Peyer's patch (tissue), 4 donors: ENCODE measurements around the gene PPP2R5B.

Source experiments
- POLR2A ChIP-seq, 2 donors: fragments of 450-650 bp; IDR thresholded peaks; one replicate each; pipeline ENCODE4 v1.5.1; 2017; ENCODE audit warnings: antibody characterized with exemption in 2 of 2, mild to moderate bottlenecking in 2 of 2, moderate library complexity in 2 of 2
- TF ChIP-seq, protein P1 (sequence below), 6 experiments: fragments of 450-650 bp in 4 of 6; fragments of 200-600 bp in 2 of 6; sonication (generic) in 1 of 6; IDR thresholded peaks; one replicate each; pipeline ENCODE4 v1.5.1; 2017 to 2019; ENCODE audit warnings: antibody characterized with exemption in 6 of 6, mild to moderate bottlenecking in 3 of 6, moderate library complexity in 1 of 6

DNA sequence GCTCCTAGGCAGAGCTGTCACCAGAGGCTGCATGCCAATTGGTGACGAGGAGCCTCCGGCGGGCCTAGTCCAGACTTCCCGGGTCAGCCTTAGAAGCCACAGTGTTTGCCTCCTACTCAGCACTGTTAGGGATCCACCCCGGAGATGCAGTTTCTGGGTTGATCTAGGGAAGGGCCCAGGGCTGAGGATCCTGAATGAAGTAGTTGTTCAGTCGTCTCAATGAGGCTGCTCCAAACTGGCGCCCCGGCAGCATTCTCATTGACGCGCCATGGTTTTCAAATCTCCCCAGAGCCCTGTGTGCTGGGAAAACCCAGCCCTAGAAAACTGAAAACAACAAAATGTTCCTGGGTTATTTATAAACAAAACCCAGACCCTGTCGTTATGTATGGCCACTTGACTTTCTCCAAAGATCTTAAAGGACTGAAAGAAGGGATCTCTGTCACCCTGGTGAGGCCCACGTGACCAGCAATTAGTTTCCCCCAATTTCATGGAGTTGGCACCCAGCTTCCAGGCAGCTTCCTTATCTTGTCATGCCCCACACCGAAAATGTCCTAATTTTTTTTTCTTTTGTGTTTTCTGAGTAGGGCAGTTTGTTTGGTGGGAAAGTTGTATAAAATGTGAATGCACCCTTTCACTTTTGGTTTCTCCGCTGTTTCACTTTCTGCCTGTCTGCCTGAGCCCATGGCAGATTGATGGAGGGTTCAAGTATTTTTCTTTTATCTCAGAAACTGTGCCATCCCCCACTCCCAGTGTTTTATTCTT lies 44.1 kb upstream of the PPP2R5B start:
- TF ChIP-seq, protein P1, sequence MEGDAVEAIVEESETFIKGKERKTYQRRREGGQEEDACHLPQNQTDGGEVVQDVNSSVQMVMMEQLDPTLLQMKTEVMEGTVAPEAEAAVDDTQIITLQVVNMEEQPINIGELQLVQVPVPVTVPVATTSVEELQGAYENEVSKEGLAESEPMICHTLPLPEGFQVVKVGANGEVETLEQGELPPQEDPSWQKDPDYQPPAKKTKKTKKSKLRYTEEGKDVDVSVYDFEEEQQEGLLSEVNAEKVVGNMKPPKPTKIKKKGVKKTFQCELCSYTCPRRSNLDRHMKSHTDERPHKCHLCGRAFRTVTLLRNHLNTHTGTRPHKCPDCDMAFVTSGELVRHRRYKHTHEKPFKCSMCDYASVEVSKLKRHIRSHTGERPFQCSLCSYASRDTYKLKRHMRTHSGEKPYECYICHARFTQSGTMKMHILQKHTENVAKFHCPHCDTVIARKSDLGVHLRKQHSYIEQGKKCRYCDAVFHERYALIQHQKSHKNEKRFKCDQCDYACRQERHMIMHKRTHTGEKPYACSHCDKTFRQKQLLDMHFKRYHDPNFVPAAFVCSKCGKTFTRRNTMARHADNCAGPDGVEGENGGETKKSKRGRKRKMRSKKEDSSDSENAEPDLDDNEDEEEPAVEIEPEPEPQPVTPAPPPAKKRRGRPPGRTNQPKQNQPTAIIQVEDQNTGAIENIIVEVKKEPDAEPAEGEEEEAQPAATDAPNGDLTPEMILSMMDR (IDR thresholded peaks at IDR 0.05): no peak
- TF ChIP-seq POLR2A (IDR thresholded peaks at IDR 0.05): no peak
